Activated CD8-positive, alpha-beta memory T cell treated with anti-CD3 and anti-CD28 coated beads for 24 hours (primary cell): Measurements from ENCODE around the gene ABHD16B.
"Not testable (repeated sequence)": the region's sequence is repeated elsewhere in the genome, so short reads cannot be mapped to it uniquely, and the experiment has no call there.

Experiments used
- DNase-seq: peaks from one replicate; pipeline ENCODE4 v3.0.0-alpha.2; 2020

The ABHD16B gene

DNA sequence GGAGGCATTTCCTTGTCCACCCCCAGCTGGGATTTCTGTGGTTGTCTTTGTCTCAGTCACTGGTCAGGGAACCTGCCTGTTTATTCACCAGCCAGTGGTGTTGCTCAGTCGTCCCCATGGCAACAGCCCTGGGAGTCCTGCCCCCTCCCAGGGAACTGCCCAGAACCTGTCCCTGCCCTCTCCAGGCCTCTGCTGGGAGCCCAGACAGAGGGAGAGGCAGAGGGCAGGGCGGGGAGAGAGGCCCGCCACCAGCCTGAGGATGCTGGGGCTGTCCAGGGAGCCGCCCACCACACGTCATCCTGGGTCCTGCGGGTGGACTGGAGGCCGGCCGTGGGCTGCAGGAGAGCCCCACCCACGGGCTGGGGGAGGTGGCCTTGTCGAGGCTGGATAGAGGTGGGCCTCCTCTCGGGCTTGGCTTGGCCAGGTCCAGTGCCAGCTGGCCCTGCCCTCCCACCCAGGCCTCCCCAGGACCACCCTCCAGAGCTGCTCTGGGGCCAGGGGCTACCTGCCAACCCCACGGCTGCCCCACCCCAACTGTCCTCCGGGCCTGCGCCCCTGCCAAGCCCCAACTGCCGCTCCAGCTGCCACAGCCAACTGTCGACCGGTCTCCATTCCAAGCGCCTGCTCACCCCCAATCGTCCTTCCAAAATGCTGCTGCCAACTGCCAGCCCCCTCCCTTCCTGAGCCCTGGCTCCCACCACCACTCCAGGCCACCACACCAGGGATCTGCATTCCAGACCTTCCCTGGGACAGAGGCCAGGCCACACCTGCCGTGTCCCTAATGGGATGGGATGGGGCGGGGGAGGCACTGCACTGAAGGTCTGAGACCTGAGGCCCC is 26.1 kb upstream of the ABHD16B start:
- no peak for DNase-seq

DNA sequence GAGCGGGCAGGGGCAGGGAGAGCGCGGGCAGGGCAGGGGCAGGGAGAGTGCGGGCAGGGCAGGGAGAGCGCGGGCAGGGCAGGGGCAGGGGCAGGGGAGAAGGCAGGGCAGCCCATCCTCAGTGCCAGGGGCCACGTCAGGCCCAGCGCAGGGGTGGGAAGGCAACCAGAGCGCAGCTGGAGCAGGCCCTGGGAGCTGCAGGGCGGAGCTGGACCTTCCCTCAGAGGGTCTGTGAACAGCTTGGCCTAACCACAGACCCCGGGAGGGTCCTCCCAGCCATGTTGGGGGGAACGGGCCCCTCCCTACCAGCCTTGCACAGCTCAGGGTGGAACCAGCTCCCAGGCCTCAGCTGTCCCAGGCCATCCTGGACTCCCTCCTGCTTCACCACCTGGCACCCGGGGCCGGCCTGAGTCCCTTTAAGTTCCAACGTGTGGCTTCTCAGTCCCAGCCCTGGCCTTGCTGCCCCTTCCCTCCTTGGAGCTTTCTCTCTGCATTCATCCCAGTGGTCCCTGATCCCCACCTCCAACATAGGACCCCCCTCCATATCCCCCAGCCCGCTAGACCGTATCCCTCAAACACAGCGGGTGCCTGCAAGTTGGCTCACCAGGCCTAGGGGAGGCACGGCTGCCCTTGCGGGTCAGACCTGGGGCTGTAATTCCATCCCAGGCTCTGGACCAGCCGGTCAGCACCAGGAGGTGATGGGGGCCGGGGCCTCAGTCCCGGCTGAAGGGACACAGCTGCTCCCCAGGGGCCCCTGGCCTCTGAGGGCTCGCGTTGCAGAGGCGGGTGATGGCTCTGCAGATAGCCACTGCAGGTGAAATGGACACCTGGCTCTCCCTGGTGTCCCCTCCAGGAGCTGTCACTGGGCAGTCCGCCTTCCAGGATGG is 24.6 kb upstream of the ABHD16B start:
- DNase-seq: no peak

DNA sequence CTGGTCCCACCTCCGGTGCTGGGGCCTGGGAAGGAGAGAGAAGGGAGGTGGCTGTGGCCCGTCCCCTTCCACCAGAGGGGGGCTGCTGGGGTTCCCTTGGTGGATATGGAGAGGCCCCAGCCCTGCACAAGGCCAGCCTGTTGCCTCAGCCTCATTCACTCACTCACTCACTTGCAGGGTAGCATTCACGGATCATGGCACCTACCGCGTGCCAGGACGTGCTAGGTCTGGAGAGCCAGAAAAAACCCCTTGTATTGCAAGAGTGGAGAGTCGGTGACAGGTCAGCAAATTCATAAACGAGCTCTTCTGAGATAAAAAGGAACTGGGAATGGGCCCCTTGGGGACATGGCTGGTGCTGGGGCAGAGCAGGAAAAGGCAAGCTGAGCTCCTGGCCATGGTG is 23.8 kb upstream of the ABHD16B start:
- DNase-seq: no peak

DNA sequence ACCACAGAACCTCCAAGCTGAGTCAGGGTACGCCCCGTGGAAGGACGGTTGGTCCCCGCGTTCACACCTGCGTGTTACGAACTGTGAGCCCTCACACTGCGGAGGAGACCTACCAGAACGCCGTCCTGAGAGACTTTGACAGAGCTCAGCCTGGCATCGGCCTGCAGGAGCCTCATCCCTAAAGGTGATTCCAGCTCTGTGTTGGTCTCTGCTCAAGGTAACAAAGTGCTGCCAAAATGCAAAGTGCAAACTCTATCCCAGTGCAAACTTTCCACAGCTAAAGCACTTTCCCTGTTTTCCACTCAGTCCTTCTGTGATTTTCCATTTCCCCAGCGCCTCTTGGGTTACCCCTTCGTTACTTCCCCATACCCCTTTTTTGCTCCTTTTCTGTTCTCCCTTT is 21.7 kb upstream of the ABHD16B start:
- no peak for DNase-seq

DNA sequence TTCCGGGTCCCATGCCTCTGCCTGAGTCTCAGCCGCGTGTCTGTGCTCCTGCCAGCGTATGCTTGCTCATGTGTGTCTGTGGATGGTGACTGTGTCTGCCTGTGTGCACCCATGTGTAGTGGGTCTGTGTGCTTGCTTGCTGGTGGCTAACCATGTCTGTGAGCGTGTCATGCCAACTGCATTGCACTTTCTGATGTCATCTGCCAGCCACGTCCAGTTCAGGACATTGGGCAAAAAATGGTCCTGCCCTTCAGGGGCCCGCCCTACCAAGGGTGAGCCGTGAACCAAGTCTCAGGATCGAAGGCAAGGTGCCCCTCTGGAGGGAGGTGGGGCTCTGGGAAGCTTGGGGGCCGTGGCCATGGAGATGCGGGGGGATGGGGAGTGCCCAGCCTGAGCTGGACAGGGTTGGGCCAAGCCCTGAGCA is 20.9 kb upstream of the ABHD16B start:
- no peak for DNase-seq

DNA sequence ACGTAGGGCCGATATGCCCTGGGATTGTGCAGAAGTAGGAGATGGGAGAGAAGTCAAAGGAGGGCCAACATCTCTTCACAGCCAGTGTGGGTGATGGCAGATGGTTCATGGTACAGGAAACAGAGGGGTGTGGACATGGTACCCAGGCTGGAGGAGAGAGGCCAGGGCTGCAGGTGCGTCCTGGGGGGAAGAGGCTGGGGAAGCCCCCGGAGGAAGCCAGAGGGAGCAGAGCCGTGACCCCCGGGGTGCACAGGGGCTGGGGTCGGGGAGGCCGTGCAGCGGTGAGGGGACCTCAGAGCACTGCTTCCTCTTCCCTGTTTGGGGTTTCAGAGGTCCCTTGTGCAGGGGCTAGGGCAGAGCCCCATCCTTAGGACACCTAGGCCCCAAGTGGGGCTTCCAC is 19.0 kb upstream of the ABHD16B start:
- no peak for DNase-seq

DNA sequence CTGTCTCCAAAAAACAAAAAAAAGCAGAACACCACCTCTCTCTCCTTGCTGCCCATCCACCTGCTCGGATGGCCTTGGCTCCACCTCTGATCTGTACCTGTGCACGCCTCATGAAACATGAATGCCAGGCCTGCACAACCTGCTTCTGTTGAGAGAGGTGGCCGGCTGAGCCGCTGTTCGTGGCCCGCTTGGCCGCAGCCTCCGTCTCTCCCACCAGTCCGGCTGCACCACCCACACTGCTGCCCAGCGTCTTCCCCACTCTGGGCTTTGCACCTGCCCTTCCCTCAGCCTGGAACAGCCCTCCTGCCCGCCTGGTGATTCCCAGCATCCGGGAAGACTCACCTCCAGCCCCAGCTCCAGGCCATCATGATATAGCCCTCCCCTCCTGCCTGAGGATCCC is 18.1 kb upstream of the ABHD16B start:
- no peak for DNase-seq

DNA sequence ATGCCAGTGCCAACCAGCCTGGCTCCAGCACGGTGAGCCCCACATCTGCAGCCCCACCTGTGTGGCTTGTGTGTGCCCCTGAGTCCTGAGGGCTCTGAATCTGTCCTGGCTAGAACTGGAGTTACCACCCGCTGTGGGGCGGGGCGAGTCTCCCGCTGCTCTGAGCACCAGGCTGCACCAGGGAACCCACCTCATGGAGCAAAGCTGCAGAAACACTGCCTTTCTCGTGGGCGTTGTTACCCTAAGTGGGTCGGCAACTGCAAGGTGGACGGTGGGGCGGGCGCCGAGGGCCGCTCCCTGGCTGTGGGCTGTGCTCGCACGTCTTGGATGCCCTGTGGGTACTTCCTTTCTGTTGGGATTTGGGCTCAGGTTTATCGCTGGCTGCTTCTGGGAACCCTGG is 17.5 kb upstream of the ABHD16B start:
- no peak for DNase-seq

DNA sequence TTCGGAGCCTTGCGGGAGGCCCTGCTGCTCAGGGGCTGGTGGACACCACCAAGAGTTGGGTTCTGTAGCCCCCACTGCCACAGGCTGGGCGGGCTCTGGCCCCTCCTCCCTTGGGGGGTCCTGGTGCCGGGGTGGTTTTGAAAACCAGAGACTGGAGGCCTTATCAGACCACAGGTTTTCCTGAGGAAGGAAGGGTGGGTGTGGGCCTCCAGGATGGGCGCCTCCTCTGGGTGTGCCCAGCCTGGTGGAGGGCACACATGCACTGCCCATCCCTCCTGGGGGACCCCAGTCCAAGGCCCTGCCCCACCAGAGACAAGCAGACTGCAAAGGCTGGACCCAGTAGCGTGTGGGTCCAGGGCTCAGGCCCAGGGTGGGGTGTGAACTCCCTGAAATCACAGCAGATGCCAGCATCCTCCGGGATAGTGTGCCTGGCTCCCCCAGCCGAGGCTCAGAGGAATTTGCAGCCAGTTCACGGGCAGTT is 16.7 kb upstream of the ABHD16B start:
- no peak for DNase-seq

DNA sequence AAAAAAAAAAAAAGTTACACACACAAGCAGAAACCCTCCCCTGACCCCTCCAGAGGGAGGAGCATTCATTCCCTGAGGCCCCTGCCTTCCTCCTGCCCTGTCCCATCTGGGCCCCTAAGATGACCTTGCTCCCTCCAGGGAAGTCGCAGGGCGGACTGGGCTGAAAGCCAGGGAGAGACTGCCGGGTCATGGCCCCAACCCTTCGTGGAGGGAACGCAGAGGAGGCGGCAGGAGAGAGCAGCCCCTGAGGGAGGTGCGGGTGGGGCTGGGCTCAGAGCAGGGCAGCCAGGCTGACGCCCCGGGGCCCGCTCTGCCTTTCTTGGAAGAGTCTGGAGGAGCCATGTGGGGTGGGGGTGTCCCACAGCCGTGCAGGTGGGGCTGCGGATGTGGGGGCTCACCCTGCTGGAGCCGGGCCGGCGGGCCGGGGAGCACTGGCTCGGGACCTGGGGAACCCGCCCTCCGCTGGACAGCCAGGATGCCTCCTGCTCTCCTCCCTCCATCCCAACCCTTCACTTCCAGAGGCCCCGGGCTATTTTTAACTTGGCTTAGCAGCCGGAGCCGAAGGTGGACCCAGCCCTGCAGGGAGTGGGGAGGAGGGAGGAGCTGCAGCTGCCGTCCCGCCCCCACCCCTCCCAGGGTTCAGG is 15.0 kb upstream of the ABHD16B start:
- no peak for DNase-seq

DNA sequence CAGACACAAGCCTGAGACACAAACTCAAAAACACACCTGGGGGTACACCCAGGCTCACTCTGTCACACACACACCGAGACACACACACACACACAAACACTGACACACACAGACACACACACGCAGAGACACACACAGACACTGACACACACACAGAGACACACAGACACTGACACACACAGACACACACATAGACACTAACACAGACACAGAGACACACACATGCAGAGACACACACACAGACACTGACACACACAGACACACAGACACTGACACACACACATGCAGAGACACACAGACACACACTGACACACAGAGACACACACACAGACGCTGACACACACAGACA is 14.4 kb upstream of the ABHD16B start:
- no peak for DNase-seq

DNA sequence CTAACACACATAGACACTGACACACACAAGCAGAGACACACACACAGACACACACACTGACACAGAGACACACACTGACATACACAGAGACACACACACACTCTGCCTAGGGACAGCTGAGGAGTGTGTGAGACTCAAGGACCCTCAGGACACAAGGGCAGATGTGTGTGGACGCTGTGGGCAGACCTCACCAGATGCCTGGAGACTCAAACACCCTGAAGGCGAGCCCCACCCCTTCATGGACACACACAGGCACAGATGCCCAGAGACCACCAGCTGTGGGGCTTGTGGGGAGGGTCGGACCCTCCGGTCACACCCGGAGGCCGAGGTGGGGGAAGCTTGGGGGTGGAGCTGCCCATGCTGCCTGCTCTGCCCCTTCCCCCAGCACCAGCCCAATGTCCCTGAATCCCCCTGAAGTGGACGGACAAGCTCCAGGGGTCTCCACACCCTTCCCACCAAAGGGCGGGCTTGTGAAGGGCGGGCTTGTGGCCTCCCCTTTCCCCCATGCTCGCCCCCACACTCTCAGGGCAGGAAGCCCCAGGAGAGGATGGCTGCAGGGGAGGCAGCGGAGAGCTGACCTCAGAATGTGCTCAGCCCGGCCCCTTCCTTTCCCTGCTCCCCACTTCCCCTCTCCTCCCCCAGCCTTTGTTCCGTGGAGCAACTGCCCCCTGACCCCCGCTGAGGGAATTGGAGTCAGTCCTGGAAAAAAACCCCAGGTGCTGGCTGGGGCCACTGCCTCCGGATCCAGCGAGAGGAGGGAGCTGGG is 13.9 kb upstream of the ABHD16B start:
- DNase-seq: no peak

DNA sequence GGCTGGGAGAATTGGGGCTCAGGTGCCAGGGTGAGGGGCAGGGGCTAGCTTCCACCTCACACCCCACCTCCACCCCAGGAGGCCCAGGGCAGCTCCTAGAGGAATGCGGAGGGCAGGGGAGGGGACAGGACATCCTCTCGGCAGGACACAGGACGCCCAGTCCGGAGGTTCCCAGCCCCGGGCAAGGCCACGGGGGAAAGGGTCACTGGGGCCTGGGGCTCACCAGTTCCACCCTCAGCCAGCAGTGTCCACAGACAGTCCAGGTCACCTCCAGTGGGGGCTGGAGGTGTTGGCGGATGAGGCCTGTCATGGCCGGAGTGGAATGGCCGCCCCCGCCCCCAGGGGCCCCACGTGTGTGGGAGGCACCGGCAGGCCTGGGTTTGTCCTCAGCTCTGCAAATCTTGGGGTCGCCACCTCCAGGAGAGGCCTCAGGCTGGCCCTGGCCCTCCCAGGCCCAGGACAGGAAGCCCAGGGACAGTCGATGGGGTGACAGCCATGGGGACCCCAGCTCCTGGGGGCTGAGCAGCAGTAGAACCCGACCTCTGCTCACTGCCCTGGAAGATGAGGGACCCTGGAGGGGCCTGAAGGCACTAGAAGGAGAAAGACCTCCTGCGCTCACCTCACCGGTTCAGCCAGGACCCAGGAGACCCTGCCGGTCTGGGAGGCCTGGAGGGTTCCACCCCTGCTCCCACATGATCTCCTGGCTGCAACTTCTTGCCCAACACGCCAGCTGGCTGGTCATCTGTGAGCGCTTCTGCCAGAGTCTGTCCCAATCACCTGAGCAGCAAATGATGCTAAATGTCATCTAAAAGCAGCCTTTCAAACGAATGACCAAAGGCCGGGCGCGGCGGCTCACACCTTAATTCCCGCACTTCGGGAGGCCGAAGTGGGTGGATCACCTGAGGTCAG is 13.0 kb upstream of the ABHD16B start:
- DNase-seq: no peak

DNA sequence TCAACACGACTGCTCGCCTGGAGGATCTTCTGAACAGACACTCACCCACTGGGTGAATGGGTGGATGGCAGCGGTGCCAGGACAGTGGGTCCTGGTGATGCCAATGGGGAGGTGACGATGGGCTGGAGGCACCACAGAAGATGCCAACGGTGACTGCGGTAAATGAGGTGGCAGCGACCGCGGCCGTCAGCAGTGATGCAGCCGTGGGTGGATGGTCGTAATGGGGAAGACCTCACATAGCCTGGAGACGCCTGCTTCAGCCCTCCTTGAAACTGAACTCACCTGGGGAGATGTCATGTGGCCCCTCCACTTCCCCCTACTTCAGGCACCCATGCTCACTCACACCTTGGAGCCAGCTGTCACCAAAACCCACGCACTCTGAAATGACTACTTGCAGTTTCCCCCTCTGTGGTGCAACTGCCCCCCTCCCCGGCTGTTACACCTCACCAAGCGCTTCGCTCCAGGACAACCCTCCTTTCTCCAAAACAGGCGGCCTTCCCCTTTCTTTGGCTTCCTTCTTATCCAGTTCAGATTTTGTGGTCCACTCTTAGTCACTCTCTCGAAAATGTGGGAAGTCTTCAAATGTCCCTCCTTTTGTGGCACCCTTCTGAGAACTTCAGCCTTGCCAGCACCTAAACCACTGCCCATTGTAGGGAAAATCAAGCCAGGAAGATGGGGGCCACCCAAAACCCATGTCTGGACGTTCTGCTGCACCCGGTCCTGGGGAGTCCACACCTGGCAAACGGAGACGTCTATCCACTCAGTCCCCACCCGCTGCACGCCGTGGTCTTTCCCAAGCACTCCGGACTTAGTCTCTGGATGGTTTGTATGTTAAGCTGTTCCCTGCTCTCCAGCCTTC is 10.4 kb upstream of the ABHD16B start:
- DNase-seq: peak; percentile 72

DNA sequence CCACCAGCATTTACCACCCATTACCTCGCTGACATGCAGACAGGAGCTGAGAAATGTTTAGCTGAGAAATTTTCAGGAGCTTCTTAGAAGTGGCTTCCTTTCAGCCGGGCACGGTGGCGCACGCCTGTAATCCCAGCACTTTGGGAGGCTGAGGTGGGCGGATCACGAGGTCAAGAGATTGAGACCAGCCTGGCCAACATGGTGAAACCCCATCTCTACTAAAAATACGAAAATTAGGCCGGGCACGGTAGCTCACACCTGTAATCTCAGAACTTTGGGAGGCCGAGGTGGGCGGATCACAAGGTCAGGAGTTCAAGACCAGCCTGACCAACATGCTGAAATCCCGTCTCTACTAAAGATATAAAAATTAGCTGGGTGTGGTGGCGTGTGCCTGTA is 9.8 kb upstream of the ABHD16B start:
- not testable (repeated sequence) for DNase-seq

DNA sequence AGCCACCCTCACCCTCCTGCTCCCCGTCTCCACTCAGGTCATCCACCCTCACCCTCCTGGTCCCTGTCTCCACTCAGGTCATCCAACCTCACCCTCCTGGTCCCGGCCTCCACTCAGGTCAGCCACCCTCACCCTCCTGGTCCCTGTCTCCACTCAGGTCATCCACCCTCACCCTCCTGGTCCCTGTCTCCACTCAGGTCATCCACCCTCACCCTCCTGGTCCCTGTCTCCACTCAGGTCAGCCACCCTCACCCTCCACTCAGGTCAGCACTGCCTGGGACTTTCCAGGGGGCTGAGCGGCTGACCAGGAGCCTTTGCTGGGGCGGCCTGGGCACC is 7.6 kb upstream of the ABHD16B start:
- DNase-seq: not testable (repeated sequence)

DNA sequence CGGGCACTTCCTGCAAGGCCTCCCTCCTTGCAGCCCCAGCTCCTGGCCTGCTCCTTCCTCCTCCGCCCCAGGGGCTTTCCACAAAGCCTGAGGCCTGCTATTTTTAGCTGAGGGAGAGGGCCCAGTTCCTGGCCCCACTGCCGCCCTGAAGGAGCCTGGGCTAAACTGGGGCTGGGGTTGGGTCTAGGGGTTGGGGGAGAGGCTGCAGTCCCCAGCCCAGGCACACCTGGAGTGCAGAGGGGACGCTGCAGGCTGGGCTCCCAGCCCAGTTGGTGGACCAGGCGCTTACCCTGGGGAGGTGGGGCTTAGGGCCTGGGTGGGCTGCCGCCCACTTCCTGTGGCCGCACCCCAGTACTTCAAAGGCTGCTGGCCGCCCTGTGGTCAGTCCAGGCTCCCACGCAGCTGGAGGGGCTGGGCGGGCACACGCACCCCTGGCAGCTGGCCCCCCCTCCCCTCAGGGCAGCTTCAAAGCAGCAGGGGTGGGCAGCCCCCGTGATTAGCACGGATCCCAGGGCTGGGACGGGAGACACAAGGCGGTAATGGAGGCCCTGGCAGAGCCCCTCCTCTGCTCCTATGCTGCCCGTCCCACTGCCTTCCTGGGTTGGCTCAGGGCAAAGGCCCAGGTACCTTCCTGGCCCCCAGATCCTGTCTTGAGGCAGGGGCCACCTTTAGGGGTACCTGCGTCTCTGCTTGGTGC is 7.1 kb upstream of the ABHD16B start:
- DNase-seq: no peak

DNA sequence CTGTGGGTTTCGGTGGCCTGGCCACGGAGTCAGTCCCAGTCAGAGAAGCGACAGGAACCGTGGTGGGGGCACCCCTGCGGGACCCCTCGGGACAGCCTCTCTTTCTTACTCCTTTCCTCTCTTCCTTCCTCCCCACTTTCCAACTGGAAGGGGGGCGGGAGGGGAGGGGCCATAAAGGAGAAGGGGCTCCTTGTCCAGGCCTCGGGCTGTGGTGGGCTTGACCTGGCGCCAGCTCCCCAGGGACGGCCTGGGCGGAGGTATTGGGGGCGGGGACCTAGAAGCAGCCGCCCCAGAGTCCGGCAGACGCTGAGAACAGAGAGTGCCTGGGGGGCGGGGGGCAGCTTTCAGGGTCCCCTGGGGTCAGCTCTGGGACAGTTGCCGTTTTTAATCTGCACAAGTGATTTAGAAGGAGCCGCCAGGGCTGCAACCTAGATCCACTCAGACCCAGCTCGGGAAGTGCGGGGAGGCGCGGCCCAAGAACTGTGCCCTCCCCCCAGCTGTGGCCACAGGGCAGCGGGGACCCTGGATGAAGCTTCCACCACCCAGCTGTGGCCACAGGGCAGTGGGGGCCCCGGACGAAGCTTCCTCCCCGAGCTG is 6.4 kb upstream of the ABHD16B start:
- DNase-seq: no peak

DNA sequence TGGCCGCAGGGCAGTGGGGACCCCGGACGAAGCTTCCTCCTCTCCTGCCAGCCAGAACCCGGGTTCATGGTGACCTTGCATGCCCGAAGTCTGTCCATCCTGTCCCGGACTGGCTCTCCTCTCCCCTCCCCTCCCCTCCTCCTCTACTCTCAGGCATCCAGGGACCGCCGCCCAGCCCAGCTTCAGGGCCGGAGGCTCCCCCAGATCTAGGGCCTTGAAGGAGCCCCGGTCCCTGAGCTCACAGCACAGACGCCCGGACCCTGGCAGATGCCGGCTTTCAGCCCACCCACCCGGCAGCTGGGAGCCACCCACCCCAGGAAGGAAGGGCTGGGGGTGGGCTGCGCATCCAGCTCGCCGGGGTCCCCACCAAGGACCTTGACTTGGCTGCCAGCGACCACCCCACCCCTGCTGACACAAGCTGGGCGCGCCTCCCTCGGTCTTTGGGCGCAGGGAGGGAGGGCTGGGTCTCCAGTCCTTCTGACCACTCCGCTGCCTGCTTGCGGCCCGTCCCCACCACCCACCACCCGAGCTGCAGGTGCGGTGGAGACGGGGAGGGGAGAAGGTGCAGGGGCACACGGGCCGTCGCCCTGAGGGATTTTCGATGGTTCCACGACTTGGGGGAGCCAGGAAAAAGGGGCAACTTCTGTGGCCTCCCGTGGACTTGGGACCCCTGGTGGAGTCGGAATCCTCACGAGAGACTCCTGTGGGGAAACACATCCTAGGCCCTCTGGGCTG is 5.8 kb upstream of the ABHD16B start:
- DNase-seq: no peak
